MCF 10A (cell line): ENCODE results near the gene TRIL. TPM values are rescaled to one million over a fixed set of nuclear protein-coding genes. Genes with fewer than 3 reads are reported as not detected.
A peak's percentile ranks its signal among the peaks of the same experiment; 100 is the strongest.

Experiments
- BruUV-seq: library from RNA; stranded (reverse); fragments of 400-500 nt; replicated peaks from 2 replicates; lab custom pipeline; 2021; lab: Mats Ljungman, UMichigan
- CTCF ChIA-PET: fragments of 300-600 bp; sonication (Branson Sonifier 250); formaldehyde crosslinking; extraction: SDS; loops from one replicate; lab custom pipeline; 2021; ENCODE audit warnings: antibody characterized with exemption, inconsistent platforms; lab: Yijun Ruan, JAX
- POLR2A ChIA-PET: fragments of 300-600, 350-650 bp; sonication (Branson Sonifier 250); formaldehyde crosslinking; extraction: SDS; loops from one replicate; lab custom pipeline; 2020; ENCODE audit warnings: antibody characterized with exemption, inconsistent platforms; lab: Yijun Ruan, JAX
- DNase-seq: peaks from one replicate; pipeline ENCODE4 v3.0.0-alpha.2; 2018; ENCODE audit not compliant: unreplicated experiment
- H3K27ac Mint-ChIP-seq: one replicate; pipeline ENCODE4 v1.8.0; 2022; ENCODE audit warnings: mild to moderate bottlenecking, low read depth, mixed read lengths; ENCODE audit not compliant: unreplicated experiment
- H3K27me3 Mint-ChIP-seq: one replicate; pipeline ENCODE4 v1.8.0; 2022; ENCODE audit warnings: mixed read lengths; ENCODE audit not compliant: insufficient read depth, unreplicated experiment
- H3K36me3 Mint-ChIP-seq: one replicate; pipeline ENCODE4 v1.8.0; 2022; ENCODE audit warnings: mild to moderate bottlenecking, moderate library complexity, mixed read lengths; ENCODE audit not compliant: insufficient read depth, unreplicated experiment
- H3K4me1 Mint-ChIP-seq: one replicate; pipeline ENCODE4 v1.8.0; 2022; ENCODE audit warnings: mixed read lengths; ENCODE audit not compliant: insufficient read depth, unreplicated experiment
- H3K4me3 Mint-ChIP-seq: one replicate; pipeline ENCODE4 v1.8.0; 2022; ENCODE audit warnings: mild to moderate bottlenecking, moderate library complexity, mixed read lengths; ENCODE audit not compliant: unreplicated experiment
- H3K9me3 Mint-ChIP-seq: one replicate; pipeline ENCODE4 v1.8.0; 2022; ENCODE audit warnings: mixed read lengths; ENCODE audit not compliant: unreplicated experiment
- intact Hi-C: fragments of 100-400 bp; cut with micrococcal nuclease; formaldehyde crosslinking; loops from 2 replicates; pipeline ENCODE4 v1.14.1; 2022
- total RNA-seq: library from RNA; stranded (reverse); gene quantifications from 2 replicates; pipeline ENCODE4 v1.2.3, GENCODE V29; 2022
- TF ChIP-seq, protein P1 (sequence below): fragments of 200-600 bp; IDR thresholded peaks from one replicate; pipeline ENCODE4 v1.8.0; 2022; ENCODE audit warnings: antibody characterized with exemption, mild to moderate bottlenecking; ENCODE audit not compliant: unreplicated experiment

TRIL gene
- total RNA-seq, 1 experiment from 2014 or later = not detected

DNA sequence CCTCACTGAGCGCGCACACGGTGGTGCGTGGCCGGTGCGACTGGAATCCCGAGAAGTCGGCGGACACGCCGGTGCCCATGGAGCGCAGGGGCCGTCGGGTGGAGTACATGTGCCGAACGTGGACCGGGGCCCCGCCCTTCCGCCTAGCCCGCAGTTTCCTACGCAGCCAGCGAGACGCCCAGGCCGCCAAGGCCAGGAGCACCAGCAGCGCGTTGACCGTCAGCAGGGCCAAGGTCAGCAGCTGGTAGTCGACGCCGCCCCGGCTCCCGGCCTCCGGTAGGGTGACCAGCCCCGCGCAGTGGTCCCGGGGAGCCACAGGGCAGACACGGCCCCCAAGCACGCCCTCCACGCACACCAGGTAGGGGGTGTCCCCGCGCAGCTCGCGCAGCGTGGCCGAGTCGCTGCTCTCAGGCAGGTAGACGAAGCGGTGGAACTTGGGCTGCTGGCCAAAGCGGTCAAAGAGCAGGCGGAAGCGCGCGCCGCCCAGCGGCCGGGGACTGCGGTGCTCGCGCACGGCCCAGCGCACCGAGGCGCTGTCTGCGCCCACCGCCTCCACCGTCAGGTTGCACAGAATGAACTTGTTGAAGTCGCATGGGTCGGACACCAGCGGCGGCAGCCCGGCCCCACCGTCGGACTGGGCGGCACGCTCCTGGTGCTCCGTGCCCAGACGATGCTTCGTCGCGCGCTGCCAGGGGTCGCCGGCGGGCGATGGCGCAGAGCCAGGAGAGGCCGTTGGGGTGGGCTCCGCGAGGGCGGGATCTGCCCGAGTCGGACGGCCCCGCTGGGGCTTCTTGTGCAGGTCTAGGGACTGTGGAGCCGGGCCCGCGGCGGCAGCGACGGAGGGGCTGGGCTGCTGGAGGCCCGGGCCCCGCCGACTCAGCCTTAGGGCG, 2.2 kb downstream of the TRIL start:
- BruUV-seq = no TSS peak

DNA sequence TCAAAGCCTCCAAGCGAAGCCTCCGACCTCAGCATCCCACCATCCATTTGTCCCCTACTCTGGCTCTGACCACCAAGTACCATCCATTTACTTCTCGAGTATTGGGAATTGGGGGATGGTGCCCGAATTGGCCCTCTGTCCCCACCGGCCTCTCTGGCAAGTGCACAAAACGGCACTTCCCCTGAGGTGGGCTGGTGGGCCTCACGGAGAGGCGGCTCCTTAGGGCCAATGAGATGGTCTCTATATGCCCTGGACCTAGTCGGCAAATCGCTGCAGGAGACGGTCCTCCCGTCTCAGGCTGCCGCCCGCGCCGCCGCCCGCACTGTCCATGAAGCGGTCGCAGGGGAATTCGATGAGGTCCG, 2.8 kb downstream of the TRIL start:
- ChIA-PET CTCF (interaction anchor here (2.0 to 2.2 kb wide), 2 partner anchors 28 to 33 kb away, joined by 6 read pairs; no protein-coding TSS in a partner anchor), POLR2A (no interaction called here)
- intact Hi-C loops = no loop called here
- BruUV-seq = no TSS peak
- Mint-ChIP-seq H3K27ac (no peak overlapping the region), H3K36me3 (no peaks in the 10 kb centered on the region), H3K4me1 (peaks cover 6% of the 10 kb centered on the region), H3K9me3 (no peaks in the 10 kb centered on the region), H3K27me3 (no peaks in the 10 kb centered on the region), H3K4me3 (no peak overlapping the region)
- no peak for DNase-seq
- TF ChIP-seq, protein P1, sequence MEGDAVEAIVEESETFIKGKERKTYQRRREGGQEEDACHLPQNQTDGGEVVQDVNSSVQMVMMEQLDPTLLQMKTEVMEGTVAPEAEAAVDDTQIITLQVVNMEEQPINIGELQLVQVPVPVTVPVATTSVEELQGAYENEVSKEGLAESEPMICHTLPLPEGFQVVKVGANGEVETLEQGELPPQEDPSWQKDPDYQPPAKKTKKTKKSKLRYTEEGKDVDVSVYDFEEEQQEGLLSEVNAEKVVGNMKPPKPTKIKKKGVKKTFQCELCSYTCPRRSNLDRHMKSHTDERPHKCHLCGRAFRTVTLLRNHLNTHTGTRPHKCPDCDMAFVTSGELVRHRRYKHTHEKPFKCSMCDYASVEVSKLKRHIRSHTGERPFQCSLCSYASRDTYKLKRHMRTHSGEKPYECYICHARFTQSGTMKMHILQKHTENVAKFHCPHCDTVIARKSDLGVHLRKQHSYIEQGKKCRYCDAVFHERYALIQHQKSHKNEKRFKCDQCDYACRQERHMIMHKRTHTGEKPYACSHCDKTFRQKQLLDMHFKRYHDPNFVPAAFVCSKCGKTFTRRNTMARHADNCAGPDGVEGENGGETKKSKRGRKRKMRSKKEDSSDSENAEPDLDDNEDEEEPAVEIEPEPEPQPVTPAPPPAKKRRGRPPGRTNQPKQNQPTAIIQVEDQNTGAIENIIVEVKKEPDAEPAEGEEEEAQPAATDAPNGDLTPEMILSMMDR = no peak

More for the DNA sequence above, 2.2 kb downstream of the TRIL start:
- Mint-ChIP-seq H3K9me3 (no peaks in the 10 kb centered on the region), H3K27me3 (no peaks in the 10 kb centered on the region), H3K36me3 (no peaks in the 10 kb centered on the region), H3K27ac (no peak overlapping the region), H3K4me1 (peaks cover 11% of the 10 kb centered on the region), H3K4me3 (peak overlapping the region; percentile 56)
- TF ChIP-seq, protein P1 = peak; percentile 53
- POLR2A ChIA-PET = no interaction called here
- CTCF ChIA-PET = interaction anchor here (1.2 to 2.2 kb wide), 4 partner anchors 12 to 34 kb away, joined by 4 to 6 read pairs (median 6); no protein-coding TSS in a partner anchor
- intact Hi-C loops = no loop called here
- DNase-seq = peak; percentile 50

DNA sequence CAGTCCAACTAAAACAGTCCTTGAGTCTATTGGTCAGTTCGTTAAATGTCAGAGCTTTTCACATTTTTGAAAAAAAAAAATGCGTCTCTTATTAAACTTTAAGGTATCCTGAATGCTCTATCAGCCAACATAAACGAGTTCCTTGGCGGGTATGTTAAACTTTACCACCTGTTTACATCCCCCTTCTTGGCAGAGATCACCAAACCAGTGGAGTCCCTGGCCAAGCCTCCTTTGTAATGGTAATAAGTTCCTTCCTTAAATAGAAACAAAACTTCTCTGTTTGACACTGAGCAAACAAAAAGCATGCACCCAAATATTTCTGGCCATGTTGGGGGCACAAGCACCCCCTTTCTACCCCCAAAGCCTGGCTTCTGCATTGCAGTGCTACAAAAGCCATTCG, 3.2 kb downstream of the TRIL start:
- H3K9me3 Mint-ChIP-seq = no peaks in the 10 kb centered on the region

DNA sequence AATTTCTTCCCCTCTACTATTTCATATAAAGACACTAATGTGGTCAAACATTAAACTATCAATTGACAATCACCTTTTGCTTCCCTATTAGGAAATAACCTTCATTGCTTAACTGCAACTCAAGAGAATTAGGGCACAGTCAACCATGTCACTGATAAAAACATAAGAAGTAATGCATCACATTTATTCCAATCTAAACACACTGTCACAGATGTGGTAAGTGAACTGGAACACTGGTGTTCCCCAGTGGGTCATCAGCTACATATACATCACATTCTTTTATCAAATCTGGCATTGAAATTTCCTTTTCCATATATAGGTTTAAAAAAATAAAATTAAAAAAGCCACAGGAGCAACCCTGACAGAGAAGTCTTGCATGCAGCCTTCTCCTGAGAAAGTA, 3.7 kb downstream of the TRIL start:
- CTCF ChIA-PET = interaction anchor here (2.0 kb wide), 1 partner anchor 32 kb away, joined by 6 read pairs; no protein-coding TSS in a partner anchor
- H3K4me1 Mint-ChIP-seq = no peaks in the 10 kb centered on the region

More for the DNA sequence above, 3.2 kb downstream of the TRIL start:
- TF ChIP-seq, protein P1 = no peak
- intact Hi-C loops = no loop called here
- Mint-ChIP-seq H3K4me1 (peaks cover 2% of the 10 kb centered on the region), H3K4me3 (no peak overlapping the region), H3K27ac (no peak overlapping the region), H3K36me3 (no peaks in the 10 kb centered on the region), H3K27me3 (no peaks in the 10 kb centered on the region)
- POLR2A ChIA-PET = no interaction called here
- CTCF ChIA-PET = interaction anchor here (2.0 kb wide), 1 partner anchor 33 kb away, joined by 6 read pairs; no protein-coding TSS in a partner anchor
- no peak for DNase-seq
- BruUV-seq = no TSS peak

More for the DNA sequence above, 3.7 kb downstream of the TRIL start:
- H3K27ac Mint-ChIP-seq = no peak overlapping the region
- no peaks in the 10 kb centered on the region for H3K27me3 Mint-ChIP-seq
- no peak for DNase-seq
- POLR2A ChIA-PET = no interaction called here
- no peaks in the 10 kb centered on the region for H3K36me3 Mint-ChIP-seq
- TF ChIP-seq, protein P1 = no peak
- no peaks in the 10 kb centered on the region for H3K9me3 Mint-ChIP-seq
- no TSS peak for BruUV-seq
- no peak overlapping the region for H3K4me3 Mint-ChIP-seq
- intact Hi-C loops = no loop called here
